CD4-positive, alpha-beta T cell treated with Interleukin-17A for 4 hours (primary cell): ENCODE data around the gene PKDCC.
"Not testable (repeated sequence)": the region's sequence is repeated elsewhere in the genome, so short reads cannot be mapped to it uniquely, and the experiment has no call there.

Experiments used
- DNase-seq: peaks from one replicate; pipeline ENCODE4 v3.0.0-alpha.2; 2020; ENCODE audit warnings: mixed read lengths

PKDCC gene

GRCh38 chr2:42050703-42051542 is 3.1 kb downstream of the PKDCC start:
- DNase-seq, result no peak

GRCh38 chr2:42051543-42052235 is 3.9 kb downstream of the PKDCC start:
- DNase-seq, result no peak

GRCh38 chr2:42052702-42053481 is 5.1 kb downstream of the PKDCC start:
- no peak for DNase-seq

- DNase-seq, result no peak
Measured at GRCh38 chr2:42053482-42053790, 5.6 kb downstream of the PKDCC start.

GRCh38 chr2:42053791-42054701 is 6.2 kb downstream of the PKDCC start:
- DNase-seq, result no peak

GRCh38 chr2:42054714-42055430 is 7.1 kb downstream of the PKDCC start:
- DNase-seq, result no peak

GRCh38 chr2:42055573-42056514 is 8.0 kb downstream of the PKDCC start:
- DNase-seq, result no peak

GRCh38 chr2:42057159-42057901 is 9.5 kb downstream of the PKDCC start:
- DNase-seq, result no peak

GRCh38 chr2:42057902-42058450 is 10.2 kb downstream of the PKDCC start:
- DNase-seq, result no peak

- DNase-seq, result no peak
Measured at GRCh38 chr2:42059261-42059898, 11.6 kb downstream of the PKDCC start.

GRCh38 chr2:42060028-42060427 is 12.2 kb downstream of the PKDCC start:
- DNase-seq, result no peak

- no peak for DNase-seq
Measured at GRCh38 chr2:42060718-42061619, 13.1 kb downstream of the PKDCC start.

- DNase-seq, result no peak
Measured at GRCh38 chr2:42061839-42062238, 14.0 kb downstream of the PKDCC start.

GRCh38 chr2:42063431-42064171 is 15.8 kb downstream of the PKDCC start:
- DNase-seq, result no peak

- DNase-seq, result no peak
Measured at GRCh38 chr2:42064417-42064942, 16.7 kb downstream of the PKDCC start.

GRCh38 chr2:42065753-42066152 is 17.9 kb downstream of the PKDCC start:
- DNase-seq, result not testable (repeated sequence)

- DNase-seq, result not testable (repeated sequence)
Measured at GRCh38 chr2:42067001-42067400, 19.2 kb downstream of the PKDCC start.
